ENCODE data around the gene TDRD7.
"Not testable (repeated sequence)": the region's sequence is repeated elsewhere in the genome, so short reads cannot be mapped to it uniquely, and the experiment has no call there.

The TDRD7 gene

DNA sequence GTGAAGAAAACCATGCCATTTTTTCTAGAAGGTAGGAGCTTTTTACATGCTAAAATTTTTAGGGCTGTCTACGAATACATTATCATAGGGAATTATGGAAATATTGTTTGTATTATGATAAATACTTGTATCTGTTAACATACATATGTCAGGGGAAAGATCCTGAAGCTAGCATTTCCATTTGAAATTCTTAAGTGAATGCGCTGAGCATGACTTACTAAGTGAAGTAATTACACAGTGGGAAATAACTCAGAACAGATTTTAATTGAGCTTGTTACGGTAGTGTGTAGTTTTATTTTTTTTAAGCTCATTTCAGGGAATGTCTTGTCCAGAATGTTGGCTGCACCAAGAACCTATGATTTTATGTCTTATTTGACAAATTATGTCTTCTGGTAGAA, 19.1 kb downstream of the TDRD7 start:
- no peaks in the 10 kb centered on the region for H3K4me1 ChIP-seq (ENCODE audit: control insufficient read depth in 1 of 2, insufficient read depth in 2 of 2, low read length in 2 of 2)
- H3K4me3 ChIP-seq (ENCODE audit: low read depth in 1 of 2, low read length in 2 of 2): no peak overlapping the region
- no peaks in the 10 kb centered on the region for H3K27me3 ChIP-seq (ENCODE audit: low read depth, low read length)
- H3K9me3 ChIP-seq (ENCODE audit: control insufficient read depth in 1 of 2, low read length in 2 of 2): no peaks in the 10 kb centered on the region
- peaks cover 28% of the 10 kb centered on the region in 2 donors for H3K36me3 ChIP-seq (ENCODE audit: control insufficient read depth in 1 of 2, insufficient read depth in 2 of 2, low read length in 2 of 2)
- no peak overlapping the region for H3K27ac ChIP-seq (ENCODE audit: low read length)

DNA sequence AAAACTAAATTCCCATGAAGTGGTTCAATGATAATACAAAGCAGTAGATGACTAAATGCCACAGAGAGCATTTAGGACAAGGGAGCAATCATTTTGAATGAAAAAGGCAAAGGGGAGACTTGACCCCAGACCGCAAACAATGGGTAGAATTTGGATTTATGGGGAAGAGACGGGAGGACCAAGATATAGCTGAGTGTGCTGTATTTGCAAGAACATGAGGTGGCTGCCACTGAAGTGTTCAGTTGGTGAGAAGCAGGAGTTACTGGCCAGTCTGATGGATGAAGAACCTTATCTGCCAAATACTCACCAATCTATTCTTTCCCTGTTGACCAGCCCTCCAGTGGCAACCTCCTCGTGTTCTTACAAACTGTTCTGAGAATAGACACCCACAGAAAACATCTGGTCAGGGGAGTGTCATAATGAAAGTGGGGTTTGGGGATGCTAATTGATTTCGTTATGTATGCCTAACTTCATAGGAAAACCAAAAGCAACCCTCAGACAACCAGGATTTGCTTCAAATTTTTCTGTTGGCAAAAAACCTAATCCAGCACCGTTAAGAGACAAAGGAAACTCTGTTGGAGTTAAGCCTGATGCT, 19.8 kb downstream of the TDRD7 start:
- H3K27ac ChIP-seq (ENCODE audit: low read length): no peak overlapping the region
- H3K9me3 ChIP-seq (ENCODE audit: control insufficient read depth in 1 of 2, low read length in 2 of 2): no peaks in the 10 kb centered on the region
- H3K27me3 ChIP-seq (ENCODE audit: low read depth, low read length): no peaks in the 10 kb centered on the region
- H3K4me1 ChIP-seq (ENCODE audit: control insufficient read depth in 1 of 2, insufficient read depth in 2 of 2, low read length in 2 of 2): peaks cover 0 to 2% of the 10 kb centered on the region in 2 donors
- peaks cover 28% of the 10 kb centered on the region in 2 donors for H3K36me3 ChIP-seq (ENCODE audit: control insufficient read depth in 1 of 2, insufficient read depth in 2 of 2, low read length in 2 of 2)
- no peak overlapping the region for H3K4me3 ChIP-seq (ENCODE audit: low read depth in 1 of 2, low read length in 2 of 2)

DNA sequence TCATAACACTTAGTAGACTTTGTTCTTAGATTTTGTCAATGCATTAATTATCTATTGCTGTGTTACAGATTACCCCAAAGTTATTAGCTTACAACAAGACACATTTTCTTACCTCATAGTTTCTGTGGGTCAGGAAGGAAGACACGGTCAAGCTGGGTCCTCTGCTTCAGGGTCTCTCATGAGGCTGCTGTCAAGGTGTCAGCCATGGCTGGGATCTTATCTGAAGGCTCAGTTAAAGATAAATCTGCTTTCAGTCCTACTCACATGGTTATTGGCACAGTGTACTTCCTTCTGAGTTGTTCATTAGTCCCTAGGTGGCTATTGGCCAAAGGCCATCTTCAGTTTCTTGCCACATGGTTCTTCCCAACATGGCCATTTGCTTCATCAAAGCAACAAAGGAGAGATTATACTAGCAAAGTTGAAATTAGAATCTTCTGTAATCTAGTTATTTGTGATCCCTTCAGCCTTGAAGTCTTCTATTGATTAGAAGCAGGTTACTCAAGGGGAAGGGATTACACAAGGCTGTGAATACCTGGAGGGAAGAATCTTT, 25.2 kb downstream of the TDRD7 start:
- peaks cover 0 to 8% of the 10 kb centered on the region in 2 donors for H3K4me1 ChIP-seq (ENCODE audit: control insufficient read depth in 1 of 2, insufficient read depth in 2 of 2, low read length in 2 of 2)
- H3K4me3 ChIP-seq (ENCODE audit: low read depth in 1 of 2, low read length in 2 of 2): no peak overlapping the region
- H3K27ac ChIP-seq (ENCODE audit: low read length): no peak overlapping the region
- no peaks in the 10 kb centered on the region for H3K27me3 ChIP-seq (ENCODE audit: low read depth, low read length)
- peaks cover 9 to 17% of the 10 kb centered on the region in 2 donors for H3K36me3 ChIP-seq (ENCODE audit: control insufficient read depth in 1 of 2, insufficient read depth in 2 of 2, low read length in 2 of 2)
- H3K9me3 ChIP-seq (ENCODE audit: control insufficient read depth in 1 of 2, low read length in 2 of 2): no peaks in the 10 kb centered on the region

DNA sequence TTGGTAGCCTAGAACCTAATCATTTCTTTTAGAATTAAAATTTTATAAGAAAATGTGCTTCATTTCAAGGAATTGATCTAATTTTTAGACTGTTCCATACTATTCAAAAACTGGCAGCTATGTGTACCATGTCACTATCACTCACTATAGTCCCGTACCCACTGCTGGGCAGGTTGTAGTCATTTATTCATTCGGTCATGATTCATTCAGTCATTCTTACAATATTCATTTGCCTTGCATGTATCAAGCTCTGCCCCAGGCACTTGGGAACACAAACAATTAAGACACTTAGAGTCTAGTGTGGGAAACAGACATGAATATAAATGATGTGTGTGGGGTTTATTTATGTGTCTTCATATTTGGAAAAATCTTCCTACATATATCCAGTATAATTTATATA, 26.4 kb downstream of the TDRD7 start:
- H3K9me3 ChIP-seq (ENCODE audit: control insufficient read depth in 1 of 2, low read length in 2 of 2): no peaks in the 10 kb centered on the region
- H3K27me3 ChIP-seq (ENCODE audit: low read depth, low read length): no peaks in the 10 kb centered on the region
- no peak overlapping the region for H3K27ac ChIP-seq (ENCODE audit: low read length)
- no peak overlapping the region for H3K4me3 ChIP-seq (ENCODE audit: low read depth in 1 of 2, low read length in 2 of 2)
- peaks cover 4 to 16% of the 10 kb centered on the region in 2 donors for H3K36me3 ChIP-seq (ENCODE audit: control insufficient read depth in 1 of 2, insufficient read depth in 2 of 2, low read length in 2 of 2)
- peaks cover 0 to 8% of the 10 kb centered on the region in 2 donors for H3K4me1 ChIP-seq (ENCODE audit: control insufficient read depth in 1 of 2, insufficient read depth in 2 of 2, low read length in 2 of 2)

DNA sequence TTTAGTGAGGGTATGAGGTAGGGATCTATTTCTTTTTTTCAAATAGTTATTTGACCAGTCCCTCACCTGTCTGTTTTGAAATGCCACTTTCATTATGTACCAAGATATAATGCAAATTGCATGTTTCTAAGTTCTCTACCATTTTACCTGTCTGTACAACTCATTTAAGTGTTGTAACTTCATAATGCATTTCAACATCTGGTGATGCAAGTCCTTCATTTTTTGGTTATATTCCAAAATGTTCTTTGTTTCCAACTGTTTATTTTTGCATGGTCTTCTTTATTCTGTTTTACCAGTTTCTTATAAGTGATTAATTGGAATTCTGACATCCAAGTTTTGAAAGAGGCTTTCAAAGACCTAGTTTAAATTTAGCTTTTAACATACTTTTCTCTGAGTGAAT, 26.8 kb downstream of the TDRD7 start:
- no peak overlapping the region for H3K27ac ChIP-seq (ENCODE audit: low read length)
- no peak overlapping the region for H3K4me3 ChIP-seq (ENCODE audit: low read depth in 1 of 2, low read length in 2 of 2)
- peaks cover 0 to 8% of the 10 kb centered on the region in 2 donors for H3K4me1 ChIP-seq (ENCODE audit: control insufficient read depth in 1 of 2, insufficient read depth in 2 of 2, low read length in 2 of 2)
- H3K9me3 ChIP-seq (ENCODE audit: control insufficient read depth in 1 of 2, low read length in 2 of 2): no peaks in the 10 kb centered on the region
- H3K27me3 ChIP-seq (ENCODE audit: low read depth, low read length): no peaks in the 10 kb centered on the region
- peaks cover 4 to 13% of the 10 kb centered on the region in 2 donors for H3K36me3 ChIP-seq (ENCODE audit: control insufficient read depth in 1 of 2, insufficient read depth in 2 of 2, low read length in 2 of 2)

DNA sequence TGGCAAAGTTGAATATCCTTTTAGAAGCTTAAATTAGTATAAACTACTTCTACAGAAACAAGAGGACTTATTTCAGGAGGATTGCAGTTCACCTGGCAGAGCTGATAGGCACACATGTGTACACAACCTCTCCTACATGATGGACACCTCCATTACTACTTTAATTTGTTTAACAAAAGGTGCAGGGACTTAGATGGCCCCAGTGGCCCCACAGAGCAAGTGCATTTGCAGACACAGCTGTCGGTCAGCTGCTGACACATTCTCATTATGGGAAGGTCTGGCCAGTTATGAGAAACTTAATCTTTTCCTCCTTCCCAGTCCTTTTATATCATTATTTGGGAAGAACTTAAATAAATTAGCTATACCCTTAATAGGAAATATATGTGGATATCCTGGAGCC, 28.3 kb downstream of the TDRD7 start:
- Histone ChIP-seq H3K4me1 (ENCODE audit: control insufficient read depth in 1 of 2, insufficient read depth in 2 of 2, low read length in 2 of 2) (peaks cover 0 to 8% of the 10 kb centered on the region in 2 donors), H3K36me3 (ENCODE audit: control insufficient read depth in 1 of 2, insufficient read depth in 2 of 2, low read length in 2 of 2) (peaks cover 4 to 9% of the 10 kb centered on the region in 2 donors), H3K27me3 (ENCODE audit: low read depth, low read length) (no peaks in the 10 kb centered on the region), H3K9me3 (ENCODE audit: control insufficient read depth in 1 of 2, low read length in 2 of 2) (no peaks in the 10 kb centered on the region), H3K27ac (ENCODE audit: low read length) (no peak overlapping the region), H3K4me3 (ENCODE audit: low read depth in 1 of 2, low read length in 2 of 2) (no peak overlapping the region)

DNA sequence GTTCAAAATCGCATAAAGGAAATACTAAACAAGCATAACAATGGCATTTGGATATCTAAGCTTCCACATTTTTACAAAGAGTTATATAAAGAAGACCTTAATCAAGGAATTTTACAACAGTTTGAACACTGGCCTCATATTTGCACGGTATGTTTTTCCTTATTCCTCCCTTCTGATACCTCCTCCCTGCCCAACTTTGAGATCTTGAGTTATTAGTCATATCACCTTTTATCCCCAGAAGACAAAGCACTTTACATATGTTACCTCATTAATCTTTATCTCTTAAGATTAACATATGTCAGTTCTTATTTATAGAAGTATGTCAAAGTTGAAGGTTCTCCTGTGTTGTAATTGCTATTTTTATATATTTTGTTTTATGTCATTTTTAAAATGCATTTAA, 29.8 kb downstream of the TDRD7 start:
- H3K27me3 ChIP-seq (ENCODE audit: low read depth, low read length): no peaks in the 10 kb centered on the region
- peaks cover 4 to 9% of the 10 kb centered on the region in 2 donors for H3K36me3 ChIP-seq (ENCODE audit: control insufficient read depth in 1 of 2, insufficient read depth in 2 of 2, low read length in 2 of 2)
- H3K4me1 ChIP-seq (ENCODE audit: control insufficient read depth in 1 of 2, insufficient read depth in 2 of 2, low read length in 2 of 2): peaks cover 0 to 6% of the 10 kb centered on the region in 2 donors
- H3K4me3 ChIP-seq (ENCODE audit: low read depth in 1 of 2, low read length in 2 of 2): no peak overlapping the region
- H3K9me3 ChIP-seq (ENCODE audit: control insufficient read depth in 1 of 2, low read length in 2 of 2): no peaks in the 10 kb centered on the region
- no peak overlapping the region for H3K27ac ChIP-seq (ENCODE audit: low read length)

DNA sequence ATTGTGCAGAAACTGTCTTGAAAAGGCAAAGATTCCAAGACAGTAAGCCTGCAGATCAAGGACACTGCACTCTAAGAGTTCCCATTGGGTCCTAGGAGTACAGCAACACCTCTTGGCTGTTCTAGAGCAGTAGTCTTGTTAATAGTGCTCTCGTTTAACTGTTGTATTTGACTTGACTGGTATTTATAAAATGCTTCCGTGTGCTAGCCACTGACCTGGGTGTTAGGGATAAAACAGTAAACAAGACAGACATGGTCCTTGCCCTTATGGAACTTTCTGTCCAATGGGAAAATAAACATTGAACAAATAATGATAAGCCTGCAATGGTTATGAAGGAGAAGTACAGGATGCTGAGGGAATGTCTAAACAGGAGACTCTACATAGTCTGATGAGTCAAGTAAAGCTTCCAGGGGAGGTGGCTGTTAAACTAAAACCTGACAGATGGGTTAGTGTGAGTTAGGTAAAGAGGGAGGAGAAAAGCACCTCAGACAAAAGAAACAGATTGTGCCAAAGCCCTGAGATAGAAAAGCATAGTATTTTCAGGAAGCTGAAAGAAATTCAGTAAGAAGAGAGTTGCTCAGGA, 33.3 kb downstream of the TDRD7 start:
- Histone ChIP-seq H3K27me3 (ENCODE audit: low read depth, low read length) (no peaks in the 10 kb centered on the region), H3K27ac (ENCODE audit: low read length) (no peak overlapping the region), H3K4me3 (ENCODE audit: low read depth in 1 of 2, low read length in 2 of 2) (no peak overlapping the region), H3K9me3 (ENCODE audit: control insufficient read depth in 1 of 2, low read length in 2 of 2) (no peaks in the 10 kb centered on the region), H3K36me3 (ENCODE audit: control insufficient read depth in 1 of 2, insufficient read depth in 2 of 2, low read length in 2 of 2) (peaks cover 0 to 6% of the 10 kb centered on the region in 2 donors), H3K4me1 (ENCODE audit: control insufficient read depth in 1 of 2, insufficient read depth in 2 of 2, low read length in 2 of 2) (no peaks in the 10 kb centered on the region)

DNA sequence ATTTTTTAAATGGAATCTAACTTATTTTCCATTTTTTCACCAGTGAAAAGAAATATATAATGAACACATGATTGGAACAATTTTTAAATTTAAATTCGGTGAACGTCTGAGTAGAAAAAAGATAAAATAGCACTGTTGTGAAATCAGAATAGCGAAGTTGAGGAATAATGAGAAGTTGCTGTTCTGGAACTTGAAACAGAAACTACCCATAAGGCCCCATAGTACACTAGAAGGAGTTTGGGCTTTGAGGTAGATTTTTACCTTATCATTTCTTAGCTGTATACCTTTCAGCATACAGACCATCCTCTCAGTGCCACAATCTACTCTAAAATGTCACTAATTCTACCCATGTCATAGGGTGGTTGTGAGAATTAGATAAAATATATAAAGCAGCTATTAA, 35.1 kb downstream of the TDRD7 start:
- Histone ChIP-seq H3K4me1 (ENCODE audit: control insufficient read depth in 1 of 2, insufficient read depth in 2 of 2, low read length in 2 of 2) (no peaks in the 10 kb centered on the region), H3K36me3 (ENCODE audit: control insufficient read depth in 1 of 2, insufficient read depth in 2 of 2, low read length in 2 of 2) (peaks cover 0 to 6% of the 10 kb centered on the region in 2 donors), H3K4me3 (ENCODE audit: low read depth in 1 of 2, low read length in 2 of 2) (no peak overlapping the region), H3K27ac (ENCODE audit: low read length) (no peak overlapping the region), H3K27me3 (ENCODE audit: low read depth, low read length) (no peaks in the 10 kb centered on the region), H3K9me3 (ENCODE audit: control insufficient read depth in 1 of 2, low read length in 2 of 2) (no peaks in the 10 kb centered on the region)

DNA sequence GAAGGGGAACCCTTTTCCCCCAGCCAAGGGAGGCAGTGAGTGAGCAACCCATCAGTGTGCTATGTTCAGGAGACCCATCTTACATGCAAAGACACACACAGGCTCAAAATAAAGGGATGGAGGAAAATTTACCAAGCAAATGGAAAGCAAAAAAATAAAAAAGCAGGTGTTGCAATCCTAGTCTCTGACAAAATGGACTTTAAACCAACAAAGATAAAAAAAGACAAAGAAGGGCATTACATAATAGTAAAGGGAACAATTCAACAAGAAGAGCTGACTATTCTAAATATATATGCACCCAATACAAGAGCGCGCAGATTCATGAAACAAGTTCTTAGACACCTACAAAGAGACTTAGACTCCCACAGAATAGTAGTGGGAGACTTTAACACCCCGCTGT, 41.7 kb downstream of the TDRD7 start:
- H3K4me3 ChIP-seq (ENCODE audit: low read depth in 1 of 2, low read length in 2 of 2); H3K9me3 ChIP-seq (ENCODE audit: control insufficient read depth in 1 of 2, low read length in 2 of 2); H3K36me3 ChIP-seq (ENCODE audit: control insufficient read depth in 1 of 2, insufficient read depth in 2 of 2, low read length in 2 of 2); H3K4me1 ChIP-seq (ENCODE audit: control insufficient read depth in 1 of 2, insufficient read depth in 2 of 2, low read length in 2 of 2); H3K27ac ChIP-seq (ENCODE audit: low read length); H3K27me3 ChIP-seq (ENCODE audit: low read depth, low read length): not testable (repeated sequence)

DNA sequence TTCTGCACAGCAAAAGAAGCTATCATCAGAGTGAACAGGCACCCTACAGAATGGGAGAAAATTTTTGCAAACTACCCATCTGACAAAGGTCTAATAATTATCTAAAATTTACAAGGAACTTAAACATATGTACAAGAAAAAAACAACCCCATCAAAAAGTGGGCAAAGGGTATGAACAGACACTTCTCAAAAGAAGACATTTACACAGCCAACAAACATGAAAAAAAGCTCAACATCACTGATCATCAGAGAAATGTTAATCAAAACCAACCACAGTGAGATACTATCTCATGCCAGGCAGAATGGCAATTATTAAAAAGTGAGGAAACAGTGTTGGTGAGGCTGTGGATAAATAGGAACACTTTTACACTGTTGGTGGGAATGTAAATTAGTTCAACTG, 44.9 kb downstream of the TDRD7 start:
- H3K36me3 ChIP-seq (ENCODE audit: control insufficient read depth in 1 of 2, insufficient read depth in 2 of 2, low read length in 2 of 2): not testable (repeated sequence)

DNA sequence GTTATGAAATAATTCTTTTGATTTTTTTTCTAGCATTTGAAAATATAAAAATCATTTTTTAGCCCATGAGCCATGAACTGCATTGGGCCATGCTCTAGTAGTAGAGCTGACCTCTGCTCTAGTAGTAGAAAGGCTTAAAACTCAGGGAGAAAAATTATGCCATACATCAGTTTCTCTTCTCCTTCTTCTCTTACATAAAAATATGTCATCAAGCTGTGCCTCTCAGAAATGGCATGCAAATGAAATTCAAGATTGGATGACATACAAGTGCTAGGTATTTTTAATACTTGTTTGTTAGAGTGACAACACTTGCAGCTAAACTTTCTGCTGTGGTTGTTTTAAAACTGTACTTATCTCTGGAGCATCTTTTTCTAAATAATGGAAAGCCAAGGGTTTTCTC, 47.4 kb downstream of the TDRD7 start:
- no peak overlapping the region for H3K27ac ChIP-seq (ENCODE audit: low read length)
- no peaks in the 10 kb centered on the region for H3K9me3 ChIP-seq (ENCODE audit: control insufficient read depth in 1 of 2, low read length in 2 of 2)
- peaks cover 6 to 9% of the 10 kb centered on the region in 2 donors for H3K36me3 ChIP-seq (ENCODE audit: control insufficient read depth in 1 of 2, insufficient read depth in 2 of 2, low read length in 2 of 2)

More for the DNA sequence above, 44.9 kb downstream of the TDRD7 start:
- not testable (repeated sequence) for H3K4me1 ChIP-seq (ENCODE audit: control insufficient read depth in 1 of 2, insufficient read depth in 2 of 2, low read length in 2 of 2); H3K27ac ChIP-seq (ENCODE audit: low read length); H3K4me3 ChIP-seq (ENCODE audit: low read depth in 1 of 2, low read length in 2 of 2); H3K9me3 ChIP-seq (ENCODE audit: control insufficient read depth in 1 of 2, low read length in 2 of 2); H3K27me3 ChIP-seq (ENCODE audit: low read depth, low read length)

More for the DNA sequence above, 47.4 kb downstream of the TDRD7 start:
- Histone ChIP-seq H3K4me1 (ENCODE audit: control insufficient read depth in 1 of 2, insufficient read depth in 2 of 2, low read length in 2 of 2) (no peaks in the 10 kb centered on the region), H3K4me3 (ENCODE audit: low read depth in 1 of 2, low read length in 2 of 2) (no peak overlapping the region), H3K27me3 (ENCODE audit: low read depth, low read length) (no peaks in the 10 kb centered on the region)

Data from muscle layer of duodenum (tissue), 2 donors.